Measurements from ENCODE around the gene NDUFS8.

The NDUFS8 gene

GRCh38 chr11:68016161-68016903 is 14.1 kb upstream of the NDUFS8 start:
- no peak for DNase-seq (ENCODE audit: low spot score)

GRCh38 chr11:68016904-68017817 is 13.3 kb upstream of the NDUFS8 start:
- no peak for DNase-seq (ENCODE audit: low spot score)

- no peak for DNase-seq (ENCODE audit: low spot score)
Measured at GRCh38 chr11:68017980-68018729, 12.3 kb upstream of the NDUFS8 start.

- no peak for DNase-seq (ENCODE audit: low spot score)
Measured at GRCh38 chr11:68018730-68019190, 11.7 kb upstream of the NDUFS8 start.

GRCh38 chr11:68019486-68019885 is 11.0 kb upstream of the NDUFS8 start:
- no peak for DNase-seq (ENCODE audit: low spot score)

- peak; percentile 64 for DNase-seq (ENCODE audit: low spot score)
Measured at GRCh38 chr11:68020575-68020974, 9.9 kb upstream of the NDUFS8 start.

- DNase-seq (ENCODE audit: low spot score) = no peak
Measured at GRCh38 chr11:68021167-68021787, 9.2 kb upstream of the NDUFS8 start.

- DNase-seq (ENCODE audit: low spot score) = no peak
Measured at GRCh38 chr11:68022531-68022930, 8.0 kb upstream of the NDUFS8 start.

- no peak for DNase-seq (ENCODE audit: low spot score)
Measured at GRCh38 chr11:68024508-68024907, 6.0 kb upstream of the NDUFS8 start.

- no peak for DNase-seq (ENCODE audit: low spot score)
Measured at GRCh38 chr11:68025047-68025446, 5.4 kb upstream of the NDUFS8 start.

- DNase-seq (ENCODE audit: low spot score) = no peak
Measured at GRCh38 chr11:68026391-68027105, 3.9 kb upstream of the NDUFS8 start.

- DNase-seq (ENCODE audit: low spot score) = no peak
Measured at GRCh38 chr11:68027667-68028066, 2.8 kb upstream of the NDUFS8 start.

- peak; percentile 40 for DNase-seq (ENCODE audit: low spot score)
Measured at GRCh38 chr11:68028802-68029545, 1.5 kb upstream of the NDUFS8 start.

- no peak for DNase-seq (ENCODE audit: low spot score)
Measured at GRCh38 chr11:68031144-68031464, 623 bp downstream of the NDUFS8 start.

GRCh38 chr11:68032003-68032402 is 1.5 kb downstream of the NDUFS8 start:
- no peak for DNase-seq (ENCODE audit: low spot score)

- no peak for DNase-seq (ENCODE audit: low spot score)
Measured at GRCh38 chr11:68032997-68033707, 2.7 kb downstream of the NDUFS8 start.

- no peak for DNase-seq (ENCODE audit: low spot score)
Measured at GRCh38 chr11:68033708-68034045, 3.2 kb downstream of the NDUFS8 start.

- DNase-seq (ENCODE audit: low spot score) = no peak
Measured at GRCh38 chr11:68035266-68035876, 4.9 kb downstream of the NDUFS8 start.

- DNase-seq (ENCODE audit: low spot score) = no peak
Measured at GRCh38 chr11:68036141-68036716, 5.7 kb downstream of the NDUFS8 start.
